A673 (cell line): ENCODE results near the gene ARID5B. TPM values are rescaled to one million over a fixed set of nuclear protein-coding genes. Genes with fewer than 3 reads are reported as not detected.

ENCODE experiments used
- BruUV-seq: library from RNA; stranded (reverse); fragments of 400-500 nt; replicated peaks from 2 replicates; lab custom pipeline; 2021; lab: Mats Ljungman, UMichigan
- CTCF ChIA-PET: fragments of 300-600 bp; sonication (Branson Sonifier 250); formaldehyde crosslinking; loops from one replicate; lab custom pipeline; 2022; ENCODE audit warnings: antibody characterized with exemption; lab: Charles Lee
- POLR2A ChIA-PET: fragments of 300-600 bp; sonication (Branson Sonifier 250); formaldehyde crosslinking; loops from one replicate; lab custom pipeline; 2022; ENCODE audit warnings: antibody characterized with exemption; ENCODE audit not compliant: low non-redundant PET; lab: Charles Lee
- DNase-seq: peaks from one replicate; pipeline ENCODE4 v3.0.0-alpha.2; 2015; ENCODE audit warnings: low spot score
- H3K27ac ChIP-seq: fragments of 200-600 bp; sonication (generic); 2 replicates; pipeline ENCODE4 v1.5.1; 2016; ENCODE audit warnings: mixed run types, low read depth, mild to moderate bottlenecking, mixed read lengths, antibody characterized with exemption, low read length; ENCODE audit not compliant: poor library complexity, severe bottlenecking
- H3K27me3 ChIP-seq: fragments of 200-600 bp; sonication (generic); replicated peaks from 2 replicates; pipeline ENCODE4 v1.6.1; 2017; ENCODE audit warnings: mixed run types, low read depth, mild to moderate bottlenecking, mixed read lengths, antibody characterized with exemption, low read length; ENCODE audit not compliant: insufficient read depth, poor library complexity
- H3K36me3 ChIP-seq: fragments of 200-600 bp; sonication (generic); 2 replicates; pipeline ENCODE4 v1.6.1; 2016; ENCODE audit warnings: mixed run types, mild to moderate bottlenecking, mixed read lengths, antibody characterized with exemption, low read length; ENCODE audit not compliant: insufficient read depth, poor library complexity, severe bottlenecking
- H3K4me1 ChIP-seq: fragments of 200-600 bp; sonication (generic); 2 replicates; pipeline ENCODE4 v1.6.1; 2017; ENCODE audit warnings: mixed run types, mild to moderate bottlenecking, mixed read lengths, antibody characterized with exemption, low read length; ENCODE audit not compliant: insufficient read depth, poor library complexity, severe bottlenecking
- H3K4me3 ChIP-seq: fragments of 200-600 bp; sonication (generic); 2 replicates; pipeline ENCODE4 v1.5.1; 2016; ENCODE audit warnings: low read depth, mixed run types, mild to moderate bottlenecking, mixed read lengths, low read length; ENCODE audit not compliant: poor library complexity, severe bottlenecking
- H3K9me3 ChIP-seq: fragments of 200-600 bp; sonication (generic); 2 replicates; pipeline ENCODE4 v1.6.1; 2016; ENCODE audit warnings: mixed run types, low read depth, mild to moderate bottlenecking, mixed read lengths, antibody characterized with exemption, low read length; ENCODE audit not compliant: poor library complexity, severe bottlenecking
- EZH2 ChIP-seq: fragments of 200-600 bp; sonication (generic); IDR thresholded peaks from 2 replicates; pipeline ENCODE4 v1.6.1; 2017; ENCODE audit warnings: borderline replicate concordance, low read depth, mild to moderate bottlenecking, mixed read lengths, antibody characterized with exemption, low read length; ENCODE audit not compliant: poor library complexity, severe bottlenecking
- intact Hi-C: fragments of 100-400 bp; cut with micrococcal nuclease; formaldehyde crosslinking; loops from one replicate; pipeline ENCODE4 v1.10.0; 2022; ENCODE audit not compliant: unreplicated experiment
- total RNA-seq: library from RNA; stranded (reverse); gene quantifications from 2 replicates; pipeline ENCODE4 v1.2.3, GENCODE V29; 2021
- TF ChIP-seq, protein P1 (sequence below): fragments of 300-800, 200-600 bp; sonication (generic); conservative IDR thresholded peaks from 2 replicates; pipeline ENCODE4 v1.5.1; 2017; ENCODE audit warnings: low read depth, mild to moderate bottlenecking, antibody characterized with exemption, low read length, moderate library complexity, mixed read lengths

Gene ARID5B
- total RNA-seq, 1 experiment from 2014 or later: 29.0 TPM

DNA sequence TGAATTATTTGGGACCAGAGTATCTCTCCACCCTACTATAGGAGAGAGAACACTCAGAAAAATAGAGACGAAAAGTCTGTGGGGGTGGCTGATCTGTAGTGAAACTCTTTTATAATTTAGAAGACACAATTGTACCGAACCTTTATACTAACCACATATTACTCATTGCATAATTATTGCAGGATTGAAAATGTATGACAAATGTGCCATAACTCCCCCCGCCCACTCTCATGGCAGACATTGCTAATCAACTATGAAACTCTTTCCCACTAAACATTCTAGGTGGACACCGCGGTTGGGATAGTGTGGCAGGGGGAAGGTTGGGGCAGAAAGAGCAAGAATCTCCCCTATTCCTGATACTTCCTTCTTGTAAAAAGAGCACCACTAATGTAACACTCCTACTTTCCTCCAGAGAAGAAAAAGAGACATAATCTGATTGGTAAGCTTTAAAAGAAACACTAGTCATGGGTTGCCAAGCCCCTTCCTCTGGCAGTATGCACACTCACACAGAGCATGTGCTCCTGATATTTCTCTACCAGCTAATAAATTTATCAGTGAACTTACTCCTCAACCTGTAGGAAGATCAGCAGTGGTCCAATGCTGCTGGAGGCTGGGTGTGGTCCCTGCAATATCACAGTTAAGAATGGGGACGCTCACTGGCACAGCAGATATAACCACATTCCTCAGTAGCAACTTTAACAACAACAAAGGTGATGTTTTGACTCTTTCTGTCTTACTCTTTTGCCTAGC, 18.7 kb upstream of the ARID5B start:
- Histone ChIP-seq H3K9me3 (no peaks in the 10 kb centered on the region), H3K27ac (no peak overlapping the region), H3K4me3 (no peak overlapping the region), H3K36me3 (no peaks in the 10 kb centered on the region), H3K27me3 (no peaks in the 10 kb centered on the region), H3K4me1 (peaks cover 6% of the 10 kb centered on the region)
- intact Hi-C loops: no loop called here
- ChIA-PET POLR2A (no interaction called here), CTCF (interaction anchor here (0.5 kb wide), 1 partner anchor 131 kb away, joined by 3 read pairs; no protein-coding TSS in a partner anchor)
- no TSS peak for BruUV-seq
- TF ChIP-seq, protein P1, sequence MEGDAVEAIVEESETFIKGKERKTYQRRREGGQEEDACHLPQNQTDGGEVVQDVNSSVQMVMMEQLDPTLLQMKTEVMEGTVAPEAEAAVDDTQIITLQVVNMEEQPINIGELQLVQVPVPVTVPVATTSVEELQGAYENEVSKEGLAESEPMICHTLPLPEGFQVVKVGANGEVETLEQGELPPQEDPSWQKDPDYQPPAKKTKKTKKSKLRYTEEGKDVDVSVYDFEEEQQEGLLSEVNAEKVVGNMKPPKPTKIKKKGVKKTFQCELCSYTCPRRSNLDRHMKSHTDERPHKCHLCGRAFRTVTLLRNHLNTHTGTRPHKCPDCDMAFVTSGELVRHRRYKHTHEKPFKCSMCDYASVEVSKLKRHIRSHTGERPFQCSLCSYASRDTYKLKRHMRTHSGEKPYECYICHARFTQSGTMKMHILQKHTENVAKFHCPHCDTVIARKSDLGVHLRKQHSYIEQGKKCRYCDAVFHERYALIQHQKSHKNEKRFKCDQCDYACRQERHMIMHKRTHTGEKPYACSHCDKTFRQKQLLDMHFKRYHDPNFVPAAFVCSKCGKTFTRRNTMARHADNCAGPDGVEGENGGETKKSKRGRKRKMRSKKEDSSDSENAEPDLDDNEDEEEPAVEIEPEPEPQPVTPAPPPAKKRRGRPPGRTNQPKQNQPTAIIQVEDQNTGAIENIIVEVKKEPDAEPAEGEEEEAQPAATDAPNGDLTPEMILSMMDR: no peak
- no peak for TF ChIP-seq EZH2
- no peak for DNase-seq

- no peak for DNase-seq
- no peaks in the 10 kb centered on the region for H3K36me3 ChIP-seq
- POLR2A ChIA-PET: no interaction called here
- no peak overlapping the region for H3K27ac ChIP-seq
- intact Hi-C loops: no loop called here
- BruUV-seq: no TSS peak
- CTCF ChIA-PET: no interaction called here
- H3K4me3 ChIP-seq: no peak overlapping the region
- H3K4me1 ChIP-seq: peaks cover 6% of the 10 kb centered on the region
- TF ChIP-seq, protein P1: no peak
- no peak for TF ChIP-seq EZH2
- H3K9me3 ChIP-seq: no peaks in the 10 kb centered on the region
- H3K27me3 ChIP-seq: no peaks in the 10 kb centered on the region
Measured at GRCh38 chr10:61883371-61884025, 18.0 kb upstream of the ARID5B start.

GRCh38 chr10:61887772-61888171, 13.7 kb upstream of the ARID5B start:
- BruUV-seq: no TSS peak
- TF ChIP-seq EZH2: no peak
- TF ChIP-seq, protein P1: no peak
- CTCF ChIA-PET: no interaction called here
- Histone ChIP-seq H3K27ac (no peak overlapping the region), H3K36me3 (no peaks in the 10 kb centered on the region), H3K4me3 (no peak overlapping the region), H3K9me3 (no peaks in the 10 kb centered on the region), H3K4me1 (peaks cover 7% of the 10 kb centered on the region), H3K27me3 (no peaks in the 10 kb centered on the region)
- intact Hi-C loops: no loop called here
- no peak for DNase-seq
- POLR2A ChIA-PET: no interaction called here
